Measurements from ENCODE around the gene DTNA.

DTNA gene

GRCh38 chr18:34866739-34867138 is 156.6 kb downstream of the DTNA start:
- H3K27me3 Mint-ChIP-seq (ENCODE audit: low read depth) = no peaks in the 10 kb centered on the region
- H3K9me3 Mint-ChIP-seq = no peaks in the 10 kb centered on the region
- TF ChIP-seq CTCF (IDR thresholded peaks at IDR 0.05; ENCODE audit: unreplicated experiment in 3 of 3) = peak; percentile 54 to 63 (median 61)
- H3K4me3 Mint-ChIP-seq = no peak overlapping the region
- no peaks in the 10 kb centered on the region for H3K4me1 Mint-ChIP-seq
- H3K36me3 Mint-ChIP-seq (ENCODE audit: low read depth) = peaks cover 14% of the 10 kb centered on the region
- H3K27ac Mint-ChIP-seq = no peak overlapping the region

- no peak for TF ChIP-seq CTCF (IDR thresholded peaks at IDR 0.05; ENCODE audit: unreplicated experiment in 3 of 3)
- Mint-ChIP-seq H3K27me3 (ENCODE audit: low read depth) (no peaks in the 10 kb centered on the region), H3K9me3 (no peaks in the 10 kb centered on the region), H3K27ac (no peak overlapping the region), H3K4me3 (no peak overlapping the region), H3K4me1 (no peaks in the 10 kb centered on the region), H3K36me3 (ENCODE audit: low read depth) (peaks cover 14% of the 10 kb centered on the region)
Observed at GRCh38 chr18:34867520-34867919, 157.4 kb downstream of the DTNA start.

- no peaks in the 10 kb centered on the region for H3K4me1 Mint-ChIP-seq
- no peak for TF ChIP-seq CTCF (IDR thresholded peaks at IDR 0.05; ENCODE audit: unreplicated experiment in 3 of 3)
- no peaks in the 10 kb centered on the region for H3K27me3 Mint-ChIP-seq (ENCODE audit: low read depth)
- H3K9me3 Mint-ChIP-seq = no peaks in the 10 kb centered on the region
- H3K36me3 Mint-ChIP-seq (ENCODE audit: low read depth) = peaks cover under 1% of the 10 kb centered on the region
- H3K27ac Mint-ChIP-seq = peak overlapping the region in 1 of 3 experiments; percentile 2
- no peak overlapping the region for H3K4me3 Mint-ChIP-seq
Observed at GRCh38 chr18:34870555-34871310, 160.6 kb downstream of the DTNA start.

- no peak overlapping the region for H3K27ac Mint-ChIP-seq
- no peaks in the 10 kb centered on the region for H3K27me3 Mint-ChIP-seq (ENCODE audit: low read depth)
- no peak overlapping the region for H3K4me3 Mint-ChIP-seq
- H3K4me1 Mint-ChIP-seq = no peaks in the 10 kb centered on the region
- H3K9me3 Mint-ChIP-seq = no peaks in the 10 kb centered on the region
- TF ChIP-seq CTCF (IDR thresholded peaks at IDR 0.05; ENCODE audit: unreplicated experiment in 3 of 3) = no peak
- no peaks in the 10 kb centered on the region for H3K36me3 Mint-ChIP-seq (ENCODE audit: low read depth)
Observed at GRCh38 chr18:34871435-34871834, 161.3 kb downstream of the DTNA start.

- Mint-ChIP-seq H3K27me3 (ENCODE audit: low read depth) (no peaks in the 10 kb centered on the region), H3K36me3 (ENCODE audit: low read depth) (no peaks in the 10 kb centered on the region), H3K27ac (no peak overlapping the region), H3K4me1 (no peaks in the 10 kb centered on the region), H3K9me3 (no peaks in the 10 kb centered on the region), H3K4me3 (no peak overlapping the region)
- TF ChIP-seq CTCF (IDR thresholded peaks at IDR 0.05; ENCODE audit: unreplicated experiment in 3 of 3) = no peak
Observed at GRCh38 chr18:34872066-34872465, 162.0 kb downstream of the DTNA start.

GRCh38 chr18:34873986-34874580 is 164.0 kb downstream of the DTNA start:
- Mint-ChIP-seq H3K27me3 (ENCODE audit: low read depth) (no peaks in the 10 kb centered on the region), H3K27ac (no peak overlapping the region), H3K4me3 (no peak overlapping the region), H3K9me3 (no peaks in the 10 kb centered on the region), H3K36me3 (ENCODE audit: low read depth) (no peaks in the 10 kb centered on the region), H3K4me1 (no peaks in the 10 kb centered on the region)
- no peak for TF ChIP-seq CTCF (IDR thresholded peaks at IDR 0.05; ENCODE audit: unreplicated experiment in 3 of 3)
